H1 (cell line): Measurements from ENCODE around the gene GSTCD. TPM values are rescaled to one million over a fixed set of nuclear protein-coding genes. Genes with fewer than 3 reads are reported as not detected.

Experiments
- CTCF ChIA-PET: fragments of 300-600 bp; sonication (Branson Sonifier 250); formaldehyde crosslinking; loops from one replicate; lab custom pipeline; 2021; ENCODE audit not compliant: partially characterized antibody; lab: Charles Lee
- POLR2A ChIA-PET: fragments of 300-600 bp; sonication (Branson Sonifier 250); formaldehyde crosslinking; loops from one replicate; lab custom pipeline; 2021; ENCODE audit warnings: inconsistent platforms; ENCODE audit not compliant: partially characterized antibody; lab: Charles Lee
- DNase-seq, 2 experiments: peaks; one replicate each; pipeline versions ENCODE4 v3.0.0 to v3.0.0-alpha.2; 2010 to 2022; ENCODE audit warnings: low spot score in 2 of 2, low read depth in 1 of 2, mixed read lengths in 1 of 2
- FAIRE-seq: peaks from 2 replicates; lab custom pipeline; 2011; peaks lifted over from hg19 to GRCh38; lab: Jason Lieb, UNC
- H2AFZ ChIP-seq: 2 replicates; pipeline ENCODE4 v1.8.1; 2012; ENCODE audit warnings: low read length, inconsistent platforms
- H2AK5ac ChIP-seq: 2 replicates; pipeline ENCODE4 v1.6.1; 2013; ENCODE audit warnings: low read depth, low read length
- H2BK120ac ChIP-seq: replicated peaks from 2 replicates; pipeline ENCODE3; 2013; ENCODE audit warnings: low read depth, low read length, inconsistent platforms
- H2BK12ac ChIP-seq: 2 replicates; pipeline ENCODE4 v1.6.1; 2013; ENCODE audit warnings: low read depth, low read length
- H2BK15ac ChIP-seq: 2 replicates; pipeline ENCODE4 v1.6.1; 2013; ENCODE audit warnings: low read length
- H2BK20ac ChIP-seq: 2 replicates; pipeline ENCODE4 v1.6.1; 2013; ENCODE audit warnings: low read length
- H2BK5ac ChIP-seq: 2 replicates; pipeline ENCODE4 v1.6.1; 2013; ENCODE audit warnings: low read depth, low read length
- H3K14ac ChIP-seq: 2 replicates; pipeline ENCODE4 v1.6.1; 2013; ENCODE audit warnings: inconsistent platforms; ENCODE audit not compliant: insufficient read length
- H3K18ac ChIP-seq: 2 replicates; pipeline ENCODE4 v1.6.1; 2013; ENCODE audit warnings: low read length; ENCODE audit errors: extremely low read depth
- H3K23ac ChIP-seq: 2 replicates; pipeline ENCODE4 v1.6.1; 2013; ENCODE audit warnings: inconsistent platforms; ENCODE audit not compliant: insufficient read length
- H3K23me2 ChIP-seq: 2 replicates; pipeline ENCODE4 v1.6.1; 2013; ENCODE audit warnings: low read depth, low read length
- H3K27ac ChIP-seq: 2 replicates; pipeline ENCODE4 v1.6.1; 2011; ENCODE audit warnings: low read depth, low read length, inconsistent platforms
- H3K27me3 ChIP-seq, 4 experiments: replicated peaks in 1 of 4; 1 replicate in 1 of 4; 2 replicates in 3 of 4; pipeline versions ENCODE4 v1.6.1 to v1.8.1; 2011 to 2013; ENCODE audit warnings: low read length in 3 of 4, mild to moderate bottlenecking in 3 of 4, inconsistent platforms in 2 of 4, mixed read lengths in 2 of 4, moderate library complexity in 1 of 4; ENCODE audit not compliant: control insufficient read depth in 3 of 4, insufficient read depth in 3 of 4; ENCODE audit errors: extremely low read depth in 1 of 4
- H3K36me3 ChIP-seq, 4 experiments: 2 replicates each; pipeline versions ENCODE4 v1.6.1 to v1.8.1; 2011 to 2013; ENCODE audit warnings: mild to moderate bottlenecking in 4 of 4, low read length in 3 of 4, moderate library complexity in 2 of 4, control low read depth in 1 of 4, inconsistent platforms in 1 of 4; ENCODE audit not compliant: insufficient read depth in 4 of 4, control insufficient read depth in 2 of 4
- H3K4ac ChIP-seq: replicated peaks from 2 replicates; pipeline ENCODE3; 2013; ENCODE audit warnings: low read length, low read depth, mixed read lengths, inconsistent platforms; ENCODE audit not compliant: insufficient read length
- H3K4me1 ChIP-seq, 4 experiments: replicated peaks in 1 of 4; 1 replicate in 1 of 4; 2 replicates in 3 of 4; pipeline versions ENCODE4 v1.6.1 to v1.8.1; 2011 to 2013; ENCODE audit warnings: low read length in 3 of 4, inconsistent platforms in 2 of 4, mixed read lengths in 1 of 4; ENCODE audit not compliant: insufficient read depth in 4 of 4, control insufficient read depth in 3 of 4
- H3K4me2 ChIP-seq, 2 experiments: 2 replicates each; pipeline versions ENCODE4 v1.6.1 to v1.8.1; 2011 to 2013; ENCODE audit warnings: low read depth in 2 of 2, low read length in 2 of 2, control low read depth in 1 of 2, inconsistent platforms in 1 of 2, mild to moderate bottlenecking in 1 of 2; ENCODE audit not compliant: insufficient read depth in 1 of 2
- H3K4me3 ChIP-seq, 4 experiments: fragments of 200-600, 300-600 bp in 1 of 4; sonication (generic), shearing (Covaris generic), sonication (Bioruptor Twin) in 1 of 4; 2 replicates each; pipeline versions ENCODE4 v1.5.1 to v1.8.1; 2011 to 2016; ENCODE audit warnings: low read length in 4 of 4, low read depth in 3 of 4, control low read depth in 2 of 4, inconsistent platforms in 2 of 4, mild to moderate bottlenecking in 2 of 4, mixed read lengths in 1 of 4, moderate library complexity in 1 of 4; ENCODE audit not compliant: insufficient read depth in 2 of 4; ENCODE audit errors: extremely low read depth in 1 of 4
- H3K56ac ChIP-seq: replicated peaks from 2 replicates; pipeline ENCODE3; 2013; ENCODE audit warnings: low read depth, mild to moderate bottlenecking, mixed read lengths, low read length, inconsistent platforms; ENCODE audit not compliant: insufficient read length
- H3K79me1 ChIP-seq: 2 replicates; pipeline ENCODE4 v1.6.1; 2013; ENCODE audit warnings: low read depth, low read length, control low read depth
- H3K79me2 ChIP-seq, 2 experiments: 2 replicates each; pipeline versions ENCODE4 v1.6.1 to v1.8.1; 2012 to 2013; ENCODE audit warnings: low read length in 2 of 2, mild to moderate bottlenecking in 2 of 2, inconsistent platforms in 1 of 2; ENCODE audit not compliant: insufficient read depth in 2 of 2, control insufficient read depth in 1 of 2
- H3K9ac ChIP-seq, 4 experiments: replicated peaks in 1 of 4; 1 replicate in 1 of 4; 2 replicates in 3 of 4; pipeline versions ENCODE4 v1.6.1 to v1.8.1; 2011 to 2013; ENCODE audit warnings: low read depth in 3 of 4, low read length in 3 of 4, control low read depth in 2 of 4, mild to moderate bottlenecking in 2 of 4, moderate library complexity in 2 of 4, inconsistent platforms in 1 of 4; ENCODE audit errors: extremely low read depth in 1 of 4
- H3K9me3 ChIP-seq, 2 experiments: 2 replicates each; pipeline versions ENCODE4 v1.6.1 to v1.8.1; 2012 to 2013; ENCODE audit warnings: mild to moderate bottlenecking in 2 of 2, moderate library complexity in 2 of 2, control low read depth in 1 of 2, inconsistent platforms in 1 of 2, low read depth in 1 of 2, low read length in 1 of 2, mixed read lengths in 1 of 2; ENCODE audit not compliant: insufficient read depth in 2 of 2
- H4K20me1 ChIP-seq, 2 experiments: replicated peaks in 1 of 2; 2 replicates each; pipeline versions ENCODE3 to v1.8.1; 2011 to 2013; ENCODE audit warnings: inconsistent platforms in 2 of 2, low read length in 2 of 2, mild to moderate bottlenecking in 1 of 2; ENCODE audit not compliant: insufficient read depth in 2 of 2, control insufficient read depth in 1 of 2
- H4K5ac ChIP-seq: 2 replicates; pipeline ENCODE4 v1.6.1; 2013; ENCODE audit warnings: low read length, low read depth, mixed read lengths, inconsistent platforms; ENCODE audit not compliant: insufficient read length
- H4K8ac ChIP-seq: 2 replicates; pipeline ENCODE4 v1.8.0; 2013; ENCODE audit warnings: mild to moderate bottlenecking, moderate library complexity, low read length, inconsistent platforms; ENCODE audit not compliant: insufficient read depth; ENCODE audit errors: extremely low read depth
- H4K91ac ChIP-seq: replicated peaks from 2 replicates; pipeline ENCODE3; 2013; ENCODE audit warnings: low read length, mixed read lengths, inconsistent platforms; ENCODE audit not compliant: insufficient read length
- KDM1A ChIP-seq: fragments of 200-600, 300-600 bp; sonication (generic); IDR thresholded peaks from 2 replicates; pipeline ENCODE4 v1.7.1; 2016; ENCODE audit warnings: mild to moderate bottlenecking, low read length, borderline replicate concordance
- POU5F1 ChIP-seq: IDR thresholded peaks from 2 replicates; pipeline ENCODE4 v1.6.1; 2011; ENCODE audit warnings: low read depth, mild to moderate bottlenecking, low read length, moderate library complexity
- RFX5 ChIP-seq: IDR thresholded peaks from 2 replicates; pipeline ENCODE4 v1.6.1; 2011; ENCODE audit warnings: low read depth, low read length, improper control_type of control experiment, borderline replicate concordance
- RNF2 ChIP-seq: fragments of 200-900, 300-1000 bp; sonication (generic); IDR thresholded peaks from 2 replicates; pipeline ENCODE4 v1.7.1; 2016; ENCODE audit warnings: borderline replicate concordance, low read depth, mild to moderate bottlenecking, antibody characterized with exemption, low read length; ENCODE audit not compliant: poor library complexity, severe bottlenecking; ENCODE audit errors: missing control alignments
- SAP30 ChIP-seq: fragments of 300-600 bp; sonication (generic); IDR thresholded peaks from 2 replicates; pipeline ENCODE4 v1.7.1; 2012; ENCODE audit warnings: low read length, moderate library complexity, mild to moderate bottlenecking, inconsistent platforms; ENCODE audit not compliant: insufficient read depth, insufficient replicate concordance
- SIN3A ChIP-seq, 2 experiments: IDR thresholded peaks in 1 of 2; conservative IDR thresholded peaks in 1 of 2; 2 replicates each; pipeline ENCODE4 v1.6.1; 2011 to 2012; ENCODE audit warnings: low read length in 2 of 2, improper control_type of control experiment in 1 of 2, low read depth in 1 of 2, mild to moderate bottlenecking in 1 of 2
- SIRT6 ChIP-seq: IDR thresholded peaks from one replicate; pipeline ENCODE4 v1.7.1; 2012; ENCODE audit warnings: low read length, inconsistent platforms
- SP4 ChIP-seq: IDR thresholded peaks from 2 replicates; pipeline ENCODE4 v1.6.1; 2012; ENCODE audit warnings: low read length, inconsistent platforms
- SRF ChIP-seq: IDR thresholded peaks from 2 replicates; pipeline ENCODE4 v1.6.1; 2011; ENCODE audit warnings: mild to moderate bottlenecking, low read depth, low read length, moderate library complexity
- WGBS, 2 experiments: shearing (Covaris generic) in 1 of 2; methylation state at CpG; one replicate each; pipeline versions ENCODE4 v1.1.6 to v1.1.7; 2013 to 2015; ENCODE audit warnings: low lambda C conversion rate in 2 of 2, mixed read lengths in 2 of 2, inconsistent platforms in 1 of 2, low coverage in 1 of 2, missing lambda C conversion rate in 1 of 2; ENCODE audit not compliant: insufficient replicate concordance in 2 of 2, insufficient coverage in 1 of 2, insufficient read length in 1 of 2; ENCODE audit errors: extremely low coverage in 1 of 2, missing lambda C conversion rate in 1 of 2; 5-methylcytosine and 5-hydroxymethylcytosine counted together
- polyA plus RNA-seq, 7 experiments: library from polyadenylated mRNA; depleted of rRNA in 3 of 7; stranded (reverse) in 5 of 7; unstranded in 2 of 7; fragments of >200 nt in 5 of 7; fragments of 200-250 nt in 2 of 7; gene quantifications; 1 replicate in 5 of 7; 2 replicates in 1 of 7; 4 replicates in 1 of 7; pipeline versions ENCODE4 v1.2.1 to v1.2.3, GENCODE V29; 2011 to 2013; ENCODE audit warnings: missing spikeins in 2 of 7, mixed read lengths in 2 of 7
- total RNA-seq: library from RNA; stranded (reverse); fragmentation: NEBNext Ultra II Directional; extraction: Animal tissue kit (Norgen Biotek cat#: 25700); gene quantifications from 2 replicates; pipeline ENCODE4 v1.2.1, GENCODE V29; 2021

Gene GSTCD
- total and polyA plus RNA-seq, 2 of the 8 experiments (the other 6 are each of a cell fraction or from before 2014, with no cell fraction given), result 8.5 to 24.6 TPM

- H2BK120ac ChIP-seq, result no peak overlapping the region
- H3K56ac ChIP-seq, result no peak overlapping the region
- H2BK20ac ChIP-seq, result no peak overlapping the region
- no peak for FAIRE-seq
- H4K91ac ChIP-seq, result no peak overlapping the region
- H3K9ac ChIP-seq, result no peak overlapping the region
- ChIA-PET POLR2A (no interaction called here), CTCF (interaction anchor here (0.8 kb wide), 1 partner anchor 38 kb away, joined by 3 read pairs; no protein-coding TSS in a partner anchor)
- no peak overlapping the region for H3K18ac ChIP-seq
- no peaks in the 10 kb centered on the region for H3K79me1 ChIP-seq
- no peak overlapping the region for H2BK12ac ChIP-seq
- no peaks in the 10 kb centered on the region for H3K79me2 ChIP-seq
- H2AK5ac ChIP-seq, result no peak overlapping the region
- H2BK15ac ChIP-seq, result no peak overlapping the region
- no peak overlapping the region for H4K5ac ChIP-seq
- H3K23me2 ChIP-seq, result no peaks in the 10 kb centered on the region
- WGBS, 2 experiments, result 83% methylated on average over 2 of the region's 2 CpGs; no CpG with 5 or more reads in 1 of the 2 experiments
- no peak overlapping the region for H3K23ac ChIP-seq
- no peaks in the 10 kb centered on the region for H3K4me1 ChIP-seq
- no peak overlapping the region for H3K4me2 ChIP-seq
- no peaks in the 10 kb centered on the region for H4K20me1 ChIP-seq
- TF ChIP-seq POU5F1 (no peak), SAP30 (no peak), KDM1A (no peak), SRF (no peak), SP4 (no peak), RFX5 (no peak), SIN3A (conservative IDR thresholded peaks at IDR 0.05 in 1 of 2, IDR thresholded peaks at IDR 0.05 in 1 of 2; ENCODE audit: low read depth in 1 of 2, low read length in 2 of 2) (no peak), SIRT6 (no peak), RNF2 (no peak)
- no peak overlapping the region for H3K14ac ChIP-seq
- no peak overlapping the region for H3K27ac ChIP-seq
- DNase-seq, result no peak
- no peak overlapping the region for H4K8ac ChIP-seq
- H3K9me3 ChIP-seq, result no peaks in the 10 kb centered on the region
- H2BK5ac ChIP-seq, result no peak overlapping the region
- H3K4me3 ChIP-seq, result no peak overlapping the region
- no peaks in the 10 kb centered on the region for H3K27me3 ChIP-seq
- H3K4ac ChIP-seq, result no peak overlapping the region
- H3K36me3 ChIP-seq, result no peaks in the 10 kb centered on the region
- no peak overlapping the region for H2AFZ ChIP-seq
Measured at GRCh38 chr4:105671301-105671700, 37.3 kb upstream of the GSTCD start.
